Epithelial cell of prostate (primary cell): Measurements from ENCODE around the gene HYAL4.
"Not testable (repeated sequence)": the region's sequence is repeated elsewhere in the genome, so short reads cannot be mapped to it uniquely, and the experiment has no call there.

Experiments
- DNase-seq: peaks from one replicate; pipeline ENCODE4 v3.0.0-alpha.2; 2011; ENCODE audit warnings: low read depth, low spot score
- H3K27ac ChIP-seq: fragments of 450-650 bp; 2 replicates; pipeline ENCODE4 v1.5.1; 2017; ENCODE audit warnings: mild to moderate bottlenecking

HYAL4 gene

GRCh38 chr7:123845823-123846216, 851 bp downstream of the HYAL4 start:
- H3K27ac ChIP-seq, result peak overlapping the region; percentile 27
- DNase-seq, result no peak

- DNase-seq, result no peak
- H3K27ac ChIP-seq, result peak overlapping the region; percentile 27
Measured at GRCh38 chr7:123846217-123846891, 1.4 kb downstream of the HYAL4 start.

- no peak overlapping the region for H3K27ac ChIP-seq
- DNase-seq, result no peak
Measured at GRCh38 chr7:123847868-123848267, 2.9 kb downstream of the HYAL4 start.

GRCh38 chr7:123849855-123850254, 4.9 kb downstream of the HYAL4 start:
- H3K27ac ChIP-seq, result peak overlapping the region; percentile 44
- peak; percentile 51 for DNase-seq

GRCh38 chr7:123851404-123851803, 6.4 kb downstream of the HYAL4 start:
- DNase-seq, H3K27ac ChIP-seq: not testable (repeated sequence)

- not testable (repeated sequence) for H3K27ac ChIP-seq, DNase-seq
Measured at GRCh38 chr7:123854291-123854690, 9.3 kb downstream of the HYAL4 start.

GRCh38 chr7:123856428-123856827, 11.5 kb downstream of the HYAL4 start:
- H3K27ac ChIP-seq, DNase-seq: not testable (repeated sequence)

- DNase-seq, result no peak
- no peak overlapping the region for H3K27ac ChIP-seq
Measured at GRCh38 chr7:123860848-123861247, 15.9 kb downstream of the HYAL4 start.

GRCh38 chr7:123862775-123863174, 17.8 kb downstream of the HYAL4 start:
- DNase-seq, result no peak

GRCh38 chr7:123863461-123863860, 18.5 kb downstream of the HYAL4 start:
- no peak for DNase-seq
- H3K27ac ChIP-seq, result peak overlapping the region; percentile 13

More at GRCh38 chr7:123862775-123863174, 17.8 kb downstream of the HYAL4 start:
- no peak overlapping the region for H3K27ac ChIP-seq

- no peak for DNase-seq
- peak overlapping the region; percentile 13 for H3K27ac ChIP-seq
Measured at GRCh38 chr7:123864012-123864411, 19.0 kb downstream of the HYAL4 start.

GRCh38 chr7:123864436-123864835, 19.5 kb downstream of the HYAL4 start:
- H3K27ac ChIP-seq, result peak overlapping the region; percentile 13

GRCh38 chr7:123864966-123865365, 20.0 kb downstream of the HYAL4 start:
- peak overlapping the region; percentile 13 for H3K27ac ChIP-seq
- no peak for DNase-seq

More at GRCh38 chr7:123864436-123864835, 19.5 kb downstream of the HYAL4 start:
- DNase-seq, result no peak

- H3K27ac ChIP-seq, result peak overlapping the region; percentile 13
- DNase-seq, result no peak
Measured at GRCh38 chr7:123865517-123866117, 20.6 kb downstream of the HYAL4 start.

- no peak overlapping the region for H3K27ac ChIP-seq
- no peak for DNase-seq
Measured at GRCh38 chr7:123867225-123867624, 22.3 kb downstream of the HYAL4 start.

GRCh38 chr7:123871998-123872867, 27.3 kb downstream of the HYAL4 start:
- no peak overlapping the region for H3K27ac ChIP-seq
- no peak for DNase-seq

- no peak overlapping the region for H3K27ac ChIP-seq
- DNase-seq, result no peak
Measured at GRCh38 chr7:123872908-123873307, 27.9 kb downstream of the HYAL4 start.

- no peak for DNase-seq
- H3K27ac ChIP-seq, result no peak overlapping the region
Measured at GRCh38 chr7:123876557-123877256, 31.7 kb downstream of the HYAL4 start.

GRCh38 chr7:123879628-123880027, 34.7 kb downstream of the HYAL4 start:
- DNase-seq, result no peak
- H3K27ac ChIP-seq, result no peak overlapping the region

- DNase-seq, result no peak
- no peak overlapping the region for H3K27ac ChIP-seq
Measured at GRCh38 chr7:123881300-123881699, 36.3 kb downstream of the HYAL4 start.
